ENCODE data around the gene TMEM259.

Gene TMEM259

GRCh38 chr19:1011831-1012333, 9.0 kb downstream of the TMEM259 start:
- DNase-seq (ENCODE audit: extremely low read depth, insufficient read length) = no peak
- peaks cover 35% of the 10 kb centered on the region for H3K36me3 ChIP-seq (ENCODE audit: control insufficient read depth, insufficient read depth, low read length)
- H3K4me3 ChIP-seq (replicated peaks; ENCODE audit: low read depth, low read length) = no peak overlapping the region
- H3K27me3 ChIP-seq (replicated peaks; ENCODE audit: control insufficient read depth, insufficient read depth, low read length) = no peaks in the 10 kb centered on the region
- TF ChIP-seq, protein P1, sequence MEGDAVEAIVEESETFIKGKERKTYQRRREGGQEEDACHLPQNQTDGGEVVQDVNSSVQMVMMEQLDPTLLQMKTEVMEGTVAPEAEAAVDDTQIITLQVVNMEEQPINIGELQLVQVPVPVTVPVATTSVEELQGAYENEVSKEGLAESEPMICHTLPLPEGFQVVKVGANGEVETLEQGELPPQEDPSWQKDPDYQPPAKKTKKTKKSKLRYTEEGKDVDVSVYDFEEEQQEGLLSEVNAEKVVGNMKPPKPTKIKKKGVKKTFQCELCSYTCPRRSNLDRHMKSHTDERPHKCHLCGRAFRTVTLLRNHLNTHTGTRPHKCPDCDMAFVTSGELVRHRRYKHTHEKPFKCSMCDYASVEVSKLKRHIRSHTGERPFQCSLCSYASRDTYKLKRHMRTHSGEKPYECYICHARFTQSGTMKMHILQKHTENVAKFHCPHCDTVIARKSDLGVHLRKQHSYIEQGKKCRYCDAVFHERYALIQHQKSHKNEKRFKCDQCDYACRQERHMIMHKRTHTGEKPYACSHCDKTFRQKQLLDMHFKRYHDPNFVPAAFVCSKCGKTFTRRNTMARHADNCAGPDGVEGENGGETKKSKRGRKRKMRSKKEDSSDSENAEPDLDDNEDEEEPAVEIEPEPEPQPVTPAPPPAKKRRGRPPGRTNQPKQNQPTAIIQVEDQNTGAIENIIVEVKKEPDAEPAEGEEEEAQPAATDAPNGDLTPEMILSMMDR (IDR thresholded peaks at IDR 0.05; ENCODE audit: insufficient read depth, low read length, poor library complexity, severe bottlenecking) = no peak

GRCh38 chr19:1010586-1011510, 10.1 kb downstream of the TMEM259 start:
- TF ChIP-seq, protein P1 (IDR thresholded peaks at IDR 0.05; ENCODE audit: insufficient read depth, low read length, poor library complexity, severe bottlenecking) = no peak
- no peaks in the 10 kb centered on the region for H3K27me3 ChIP-seq (replicated peaks; ENCODE audit: control insufficient read depth, insufficient read depth, low read length)
- no peak for DNase-seq (ENCODE audit: extremely low read depth, insufficient read length)
- no peak overlapping the region for H3K4me3 ChIP-seq (replicated peaks; ENCODE audit: low read depth, low read length)
- H3K36me3 ChIP-seq (ENCODE audit: control insufficient read depth, insufficient read depth, low read length) = peaks cover 30% of the 10 kb centered on the region

DNA sequence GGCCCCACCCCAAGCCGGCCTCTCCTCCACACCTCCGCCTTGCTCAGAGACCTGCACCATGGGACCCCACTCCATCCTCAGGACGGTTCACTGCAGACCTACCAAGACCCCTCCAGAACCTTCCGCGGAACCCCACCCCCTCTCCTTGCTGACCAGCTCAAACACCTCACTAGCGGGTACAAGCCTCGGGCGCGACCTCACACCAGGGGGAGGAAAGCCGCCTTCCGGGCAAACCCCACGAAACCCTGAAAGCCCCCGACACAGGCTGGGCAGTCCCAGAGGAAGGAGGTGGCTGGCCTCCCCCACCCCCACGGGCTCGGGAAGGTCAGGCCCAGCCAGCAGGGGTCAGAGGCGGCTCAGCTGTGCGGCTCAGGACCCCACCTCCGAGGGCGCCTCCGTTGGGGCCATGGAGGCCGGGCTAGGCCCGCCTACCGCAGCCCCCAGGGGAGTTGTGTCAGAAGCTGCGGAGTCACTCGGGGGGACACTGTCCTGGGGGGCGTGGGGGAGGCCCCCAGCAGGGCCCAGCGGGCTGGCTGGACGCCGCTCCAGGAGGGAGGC, 10.9 kb downstream of the TMEM259 start:
- H3K36me3 ChIP-seq (ENCODE audit: control insufficient read depth, insufficient read depth, low read length) = peaks cover 25% of the 10 kb centered on the region
- TF ChIP-seq, protein P1 (IDR thresholded peaks at IDR 0.05; ENCODE audit: insufficient read depth, low read length, poor library complexity, severe bottlenecking) = no peak
- no peak overlapping the region for H3K4me3 ChIP-seq (replicated peaks; ENCODE audit: low read depth, low read length)
- no peaks in the 10 kb centered on the region for H3K27me3 ChIP-seq (replicated peaks; ENCODE audit: control insufficient read depth, insufficient read depth, low read length)
- DNase-seq (ENCODE audit: extremely low read depth, insufficient read length) = no peak

DNA sequence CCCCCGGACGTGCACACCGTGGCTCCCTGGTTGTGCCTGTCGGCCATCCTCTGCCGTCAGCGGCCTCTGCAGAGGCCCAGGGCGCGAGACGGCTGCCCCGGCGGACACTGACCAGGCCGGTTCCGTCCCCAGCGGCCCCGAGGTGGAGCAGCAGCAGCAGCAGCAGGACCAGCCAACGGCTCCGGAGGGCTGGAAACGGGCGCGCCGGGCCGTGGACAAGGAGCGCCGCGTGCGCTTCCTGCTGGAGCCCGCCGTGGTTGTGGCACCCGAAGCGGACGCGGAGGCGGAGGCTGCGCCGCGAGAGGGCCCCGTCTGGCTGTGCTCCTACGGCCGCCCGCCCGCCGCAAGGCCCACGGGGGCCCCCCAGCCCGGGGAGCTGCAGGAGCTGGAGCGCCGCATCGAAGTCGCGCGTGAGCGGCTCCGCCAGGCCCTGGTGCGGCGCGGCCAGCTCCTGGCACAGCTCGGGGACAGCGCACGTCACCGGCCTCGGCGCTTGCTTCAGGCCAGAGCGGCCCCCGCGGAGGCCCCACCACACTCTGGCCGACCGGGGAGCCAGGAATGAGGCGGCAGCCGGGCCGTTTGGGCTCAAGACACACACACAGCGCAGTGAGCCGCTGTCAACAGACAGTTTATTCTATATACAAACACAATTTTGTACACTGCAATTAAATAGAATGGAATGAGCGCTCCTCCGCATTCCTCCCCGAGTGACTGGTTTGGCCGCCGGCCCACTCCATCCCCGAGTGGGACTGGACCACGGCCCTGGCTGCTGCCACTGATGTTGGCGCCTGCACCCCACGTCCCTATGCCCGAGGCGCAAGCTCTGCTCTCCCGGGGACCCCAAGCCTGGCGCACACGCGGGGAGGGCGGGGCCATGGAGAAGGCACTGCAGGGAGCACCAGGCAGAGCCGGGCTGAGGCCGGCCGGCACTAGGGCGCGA, 11.6 kb downstream of the TMEM259 start:
- H3K36me3 ChIP-seq (ENCODE audit: control insufficient read depth, insufficient read depth, low read length) = peaks cover 24% of the 10 kb centered on the region
- no peak for DNase-seq (ENCODE audit: extremely low read depth, insufficient read length)
- no peak overlapping the region for H3K4me3 ChIP-seq (replicated peaks; ENCODE audit: low read depth, low read length)
- no peaks in the 10 kb centered on the region for H3K27me3 ChIP-seq (replicated peaks; ENCODE audit: control insufficient read depth, insufficient read depth, low read length)
- TF ChIP-seq, protein P1 (IDR thresholded peaks at IDR 0.05; ENCODE audit: insufficient read depth, low read length, poor library complexity, severe bottlenecking) = no peak

DNA sequence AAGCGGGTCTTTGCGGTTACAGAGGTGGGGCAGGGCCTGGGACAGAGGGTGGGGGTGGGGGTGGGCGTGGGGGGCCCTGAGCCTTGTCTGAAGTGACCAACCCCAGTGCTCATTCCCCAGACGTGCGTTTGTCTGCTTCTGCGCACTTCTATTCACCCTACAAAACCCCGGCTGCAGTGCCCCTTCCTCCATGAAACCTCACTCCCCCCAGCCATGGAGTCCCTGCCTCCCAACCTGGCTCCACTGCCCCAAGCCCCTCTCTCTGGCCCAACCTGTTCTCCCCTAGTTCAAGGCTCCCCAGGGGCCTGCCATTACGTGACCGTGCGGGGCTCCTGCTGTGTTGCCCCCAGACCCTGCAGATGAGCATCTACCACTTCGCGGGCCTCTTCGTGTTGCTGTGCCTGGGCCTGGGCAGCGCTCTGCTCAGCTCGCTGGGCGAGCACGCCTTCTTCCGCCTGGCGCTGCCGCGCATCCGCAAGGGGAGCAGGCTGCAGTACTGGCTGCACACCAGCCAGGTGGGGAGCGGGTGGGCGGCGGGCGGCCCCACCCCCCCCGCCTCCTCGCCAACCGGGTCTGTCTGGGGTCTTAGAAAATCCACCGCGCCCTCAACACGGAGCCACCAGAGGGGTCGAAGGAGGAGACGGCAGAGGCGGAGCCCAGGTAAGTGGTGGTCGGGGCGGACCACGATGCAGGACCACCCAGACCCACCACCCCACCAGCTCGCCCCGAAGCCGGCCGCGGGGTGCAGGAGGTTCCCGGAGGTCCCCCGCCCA, 12.5 kb downstream of the TMEM259 start:
- Histone ChIP-seq H3K4me3 (replicated peaks; ENCODE audit: low read depth, low read length) (no peak overlapping the region), H3K36me3 (ENCODE audit: control insufficient read depth, insufficient read depth, low read length) (peaks cover 20% of the 10 kb centered on the region), H3K27me3 (replicated peaks; ENCODE audit: control insufficient read depth, insufficient read depth, low read length) (no peaks in the 10 kb centered on the region)
- no peak for DNase-seq (ENCODE audit: extremely low read depth, insufficient read length)
- TF ChIP-seq, protein P1 (IDR thresholded peaks at IDR 0.05; ENCODE audit: insufficient read depth, low read length, poor library complexity, severe bottlenecking) = no peak

Data from GM06990 (cell line).